HG02623 (cell line): ENCODE data around the gene CAB39L.

Experiments
- ATAC-seq: cut with Tn5 transposase; IDR thresholded peaks from one replicate; pipeline ENCODE4 v1.9.1; 2021; ENCODE audit warnings: moderate library complexity; ENCODE audit not compliant: unreplicated experiment

Gene CAB39L

DNA sequence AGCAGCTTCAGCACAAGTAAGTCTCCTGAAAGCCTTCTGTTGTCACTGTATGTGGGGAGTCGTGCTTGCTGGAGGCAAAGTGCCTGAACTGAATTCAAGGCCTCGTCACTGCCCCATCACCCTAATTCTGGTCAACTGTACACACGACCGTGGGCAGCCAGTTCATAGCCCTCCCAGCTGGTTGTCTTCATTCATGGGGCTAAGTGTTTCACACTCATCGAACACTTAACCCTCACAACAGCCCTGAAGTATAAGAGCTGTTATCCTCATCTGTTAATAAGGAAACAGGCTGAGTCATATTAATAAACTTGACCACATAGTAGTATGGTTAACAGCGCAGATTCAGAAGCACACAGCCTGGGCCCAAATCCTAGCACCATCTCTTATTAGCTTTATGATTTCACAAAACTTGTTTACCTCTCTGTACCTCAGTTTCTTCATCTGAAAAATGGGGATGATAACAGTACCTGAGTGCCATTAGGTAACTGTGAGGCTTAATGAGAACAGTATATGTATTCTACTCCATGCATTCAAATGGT lies 129.5 kb downstream of the CAB39L start:
- ATAC-seq = no peak

DNA sequence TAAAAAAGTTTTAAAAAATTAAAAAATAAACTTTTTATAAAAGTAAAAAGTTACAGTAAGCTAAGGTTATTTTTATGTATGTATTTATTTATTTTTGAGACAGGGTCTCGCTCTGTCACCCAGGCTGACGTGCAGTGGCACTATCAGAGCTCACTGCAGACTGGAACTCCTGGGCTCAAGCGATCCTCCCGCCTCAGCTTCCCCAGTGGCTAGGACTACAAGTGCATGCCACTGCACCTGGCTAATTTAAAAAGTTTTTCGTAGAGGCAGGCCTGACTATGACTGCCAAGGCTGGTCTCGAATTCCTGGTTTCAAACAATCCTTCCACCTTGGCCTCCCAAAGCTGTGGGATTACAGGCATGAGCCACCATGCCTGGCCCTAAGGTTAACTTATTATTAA lies 132.0 kb downstream of the CAB39L start:
- ATAC-seq = no peak

DNA sequence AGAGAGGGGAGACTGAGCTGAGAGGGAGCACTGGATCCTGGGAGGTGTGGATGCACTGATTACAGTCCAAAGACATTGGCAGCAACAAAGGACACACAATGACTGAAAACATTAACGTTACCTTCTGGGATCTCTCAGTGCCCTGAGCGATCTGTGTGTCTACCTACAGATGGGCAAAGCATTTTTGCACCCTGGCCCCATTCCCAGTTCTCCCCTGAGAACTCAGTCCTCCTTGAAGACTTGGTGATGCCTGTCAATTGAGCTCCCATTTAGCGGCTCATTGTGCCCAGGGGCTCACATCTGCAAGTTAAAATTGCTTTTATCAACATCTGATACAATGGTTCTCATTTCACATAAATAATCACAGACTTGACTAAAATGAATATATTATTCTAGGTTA lies 133.6 kb downstream of the CAB39L start:
- ATAC-seq = no peak

DNA sequence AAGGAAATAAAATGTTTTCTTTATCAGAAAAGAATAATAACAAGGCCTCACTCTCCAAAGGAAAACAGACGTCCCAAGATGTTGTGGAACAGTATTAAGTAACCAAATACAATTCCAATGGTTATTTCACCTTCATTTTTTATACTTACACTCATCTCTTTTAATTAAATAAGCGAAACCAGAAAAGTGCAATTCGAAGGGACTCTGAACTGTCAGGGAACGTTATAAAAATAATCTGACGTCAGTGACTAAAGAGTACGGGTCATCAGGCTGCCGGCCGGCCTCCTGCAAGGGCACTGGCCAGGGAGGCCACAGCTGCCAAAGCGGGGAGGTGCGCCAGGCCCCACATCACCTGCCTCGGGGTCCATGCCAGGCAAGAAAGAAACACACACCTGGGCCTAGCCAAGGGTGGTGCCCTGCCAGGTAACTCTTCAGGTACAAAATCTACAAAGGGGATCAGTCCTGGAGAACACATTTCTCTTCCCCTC lies 134.9 kb downstream of the CAB39L start:
- no peak for ATAC-seq

DNA sequence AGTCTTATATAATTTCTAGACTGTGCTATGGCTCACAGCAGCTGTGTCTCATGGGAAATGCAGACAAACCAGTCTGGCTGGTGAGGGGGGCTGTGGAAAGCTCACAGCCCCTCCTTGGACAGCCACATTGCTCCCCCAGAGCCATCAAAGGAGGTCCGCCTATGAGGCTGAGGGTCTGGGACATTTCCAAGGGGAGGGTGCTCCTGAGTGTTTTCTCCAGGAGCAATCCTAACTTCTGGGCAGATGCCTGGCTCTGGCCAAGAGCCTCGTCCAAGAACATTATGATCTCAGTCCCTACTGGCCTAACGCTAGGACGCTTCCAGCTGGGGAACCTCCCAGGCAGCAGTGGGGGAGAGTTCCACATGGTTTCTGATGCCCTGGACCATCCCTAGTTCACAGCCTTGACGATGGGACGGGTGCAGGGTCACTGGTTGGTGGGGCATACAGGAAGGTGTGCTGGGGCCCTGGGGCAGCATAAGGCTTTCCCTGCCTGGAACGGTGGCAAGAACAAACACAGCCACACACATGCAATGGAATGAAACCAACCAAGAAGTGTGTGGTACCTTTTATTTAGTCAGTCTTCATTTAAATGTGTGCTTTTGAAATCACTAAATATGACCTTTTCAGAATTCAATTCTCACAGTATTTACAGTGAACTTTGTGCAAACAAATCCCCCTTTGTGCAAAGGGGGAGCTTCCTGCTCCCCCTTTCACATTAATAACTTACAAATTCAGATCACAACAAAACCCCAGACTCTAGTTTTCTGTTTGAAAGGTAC lies 135.6 kb downstream of the CAB39L start:
- ATAC-seq = no peak

DNA sequence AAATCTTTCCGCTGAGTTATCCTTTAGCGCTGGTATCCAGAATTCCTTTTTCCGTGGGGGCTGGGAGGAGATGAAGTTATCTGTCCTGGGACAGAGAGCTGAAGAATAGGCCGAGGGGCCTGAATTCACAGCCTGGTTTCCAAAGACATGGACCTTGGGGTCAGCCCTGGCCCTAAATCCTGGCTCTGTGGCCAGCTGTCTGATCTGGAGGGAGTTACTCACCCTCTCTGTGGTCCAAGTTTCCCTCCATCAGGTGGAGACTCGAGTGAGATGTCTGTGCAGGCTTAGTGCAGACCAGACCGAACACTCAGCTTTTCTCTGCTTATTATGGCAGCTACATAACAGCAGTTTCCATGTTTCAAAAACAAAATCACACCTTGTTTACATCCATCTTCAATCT lies 136.5 kb downstream of the CAB39L start:
- no peak for ATAC-seq

DNA sequence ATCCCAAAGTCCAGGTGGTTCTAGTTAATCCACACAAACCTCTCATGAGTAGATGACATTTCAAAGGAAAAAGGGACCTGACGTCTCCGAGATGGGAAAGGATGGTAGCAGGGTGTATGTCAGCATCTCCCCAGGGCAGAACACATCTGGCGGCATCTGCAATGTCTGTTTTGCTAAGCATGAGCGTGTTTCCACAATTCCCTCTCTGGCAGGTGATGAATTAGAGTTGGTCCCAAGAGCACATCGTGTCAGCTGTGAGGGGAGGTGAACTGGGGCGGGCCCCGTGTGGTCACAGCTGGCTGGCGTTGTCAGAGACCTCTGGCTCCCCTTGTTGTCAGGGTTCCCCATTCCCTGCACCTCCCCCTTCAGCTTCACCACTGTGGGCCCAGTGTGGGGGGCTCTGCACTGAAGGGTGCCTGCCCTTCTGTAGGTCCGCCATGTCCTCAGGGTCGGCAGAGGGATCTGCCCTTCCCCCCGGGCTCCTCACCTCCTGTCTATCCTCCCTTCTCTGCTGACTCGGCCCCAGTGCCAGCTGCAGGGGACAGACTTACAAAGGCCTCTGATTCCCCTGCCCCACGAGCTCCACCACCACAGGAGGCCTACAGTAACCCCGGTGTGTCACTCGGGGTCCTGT lies 138.0 kb downstream of the CAB39L start:
- no peak for ATAC-seq

DNA sequence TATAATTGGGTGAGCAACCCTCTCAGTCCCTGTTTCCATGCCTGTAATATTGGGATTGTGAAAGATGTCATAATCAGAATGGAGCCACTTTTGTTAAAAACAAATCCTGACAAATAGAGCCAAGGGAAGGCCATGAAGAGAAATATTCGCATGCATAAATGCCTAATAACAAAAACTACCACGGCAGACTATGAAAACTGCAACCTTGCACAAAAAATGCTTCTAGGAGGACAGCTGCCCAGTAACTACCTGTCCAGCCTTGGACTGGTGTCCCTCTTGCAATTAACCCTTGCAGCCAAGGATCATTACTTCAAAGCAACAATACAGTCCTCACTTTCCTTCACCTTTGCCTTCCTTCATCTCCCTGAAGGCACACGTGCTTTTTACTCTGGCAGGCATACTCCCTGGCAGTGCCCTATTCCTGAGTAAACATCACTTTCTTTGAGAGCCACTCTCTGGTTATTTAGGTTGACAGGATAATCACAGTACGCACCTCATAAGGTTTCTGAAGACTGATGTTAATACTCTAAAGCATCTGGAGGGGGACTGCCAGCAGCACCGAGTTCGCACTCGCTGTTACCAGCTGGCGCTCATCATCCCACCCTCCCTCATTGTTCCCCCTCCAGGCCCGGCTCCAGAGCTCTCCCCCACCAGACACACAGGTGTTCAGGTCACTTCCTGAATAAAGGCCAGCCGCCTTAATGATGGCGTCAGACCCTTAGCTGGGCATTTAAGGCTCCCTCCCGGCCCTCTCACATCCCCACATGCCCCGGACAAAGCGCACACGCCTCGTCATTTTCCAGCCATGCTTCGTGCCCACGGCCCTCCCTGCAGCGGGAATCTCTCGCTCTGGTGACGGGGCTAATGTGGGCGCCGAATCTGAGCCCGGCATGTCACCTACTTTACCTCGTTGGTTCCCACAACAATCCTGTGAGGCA lies 138.8 kb downstream of the CAB39L start:
- no peak for ATAC-seq

DNA sequence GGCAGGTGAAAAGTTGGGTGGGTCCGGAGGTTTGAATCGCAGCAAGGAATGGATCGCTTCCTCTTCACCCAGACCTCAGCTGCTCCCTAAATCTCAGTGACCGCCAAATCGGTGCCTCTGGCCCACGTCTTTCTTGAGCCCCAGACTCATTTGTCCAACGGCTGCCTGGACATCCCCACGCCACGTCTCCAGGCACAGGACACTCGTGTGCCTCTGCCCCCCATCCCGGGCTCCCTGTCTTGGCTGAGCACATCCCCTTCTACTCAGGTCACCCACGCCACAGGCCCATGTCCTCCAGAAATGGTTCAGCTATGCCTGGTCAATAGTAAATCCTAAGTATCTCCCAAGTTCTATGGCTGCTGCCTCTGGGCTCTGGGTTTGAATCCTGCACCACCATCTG lies 139.5 kb downstream of the CAB39L start:
- ATAC-seq = no peak

DNA sequence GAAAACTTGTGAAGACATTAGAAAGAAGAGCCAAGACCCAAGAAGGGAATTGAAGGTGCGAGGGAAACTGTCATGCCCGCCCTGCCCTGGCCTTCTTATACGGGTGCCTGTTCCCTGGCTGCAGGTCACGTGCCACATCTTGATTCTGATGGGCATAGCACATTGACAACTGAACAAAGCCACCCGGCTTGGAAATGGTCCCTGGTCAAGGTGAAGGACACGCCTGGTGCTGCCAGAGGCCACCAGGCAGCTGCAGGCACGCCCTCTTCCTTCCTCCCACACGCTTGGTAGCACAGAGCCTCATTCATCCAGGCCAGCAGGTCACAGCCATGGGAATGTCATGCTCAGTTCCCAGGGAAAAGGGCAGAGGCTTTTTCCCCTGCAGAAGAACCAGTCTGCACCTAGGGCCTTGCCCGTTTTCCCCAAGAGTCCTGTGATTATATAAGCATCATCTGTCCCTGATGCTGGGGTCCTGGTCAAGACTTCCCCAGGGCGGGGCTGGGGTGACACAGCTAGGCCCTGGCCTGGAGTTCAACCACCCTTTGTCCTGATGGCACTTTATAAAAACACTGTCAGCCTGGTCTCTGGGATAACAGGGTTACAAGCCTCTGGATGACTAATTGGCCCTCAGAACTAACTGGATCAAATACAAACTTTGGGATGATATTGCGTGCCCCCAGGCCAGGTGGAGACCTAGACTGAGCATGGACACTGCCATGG lies 140.2 kb downstream of the CAB39L start:
- no peak for ATAC-seq

DNA sequence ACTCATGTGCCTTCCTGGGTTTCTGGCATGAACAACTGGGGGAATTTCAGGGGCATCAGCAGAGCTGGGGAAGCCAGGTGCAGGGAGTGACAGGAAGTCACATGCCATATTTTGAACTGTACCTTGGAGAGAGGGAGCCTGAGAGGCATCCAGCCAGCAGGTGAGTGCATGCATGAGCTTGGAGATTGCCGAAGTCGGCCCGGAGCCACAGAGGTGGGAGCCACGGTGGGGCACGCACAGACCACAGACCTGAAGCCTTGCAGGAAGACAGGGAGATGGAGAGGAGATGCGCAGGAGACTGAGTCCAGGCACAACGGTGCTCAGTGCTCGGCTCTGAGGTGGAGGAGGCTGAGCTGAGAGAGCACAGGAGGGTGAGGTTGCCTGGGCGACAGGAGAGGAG lies 141.0 kb downstream of the CAB39L start:
- no peak for ATAC-seq

DNA sequence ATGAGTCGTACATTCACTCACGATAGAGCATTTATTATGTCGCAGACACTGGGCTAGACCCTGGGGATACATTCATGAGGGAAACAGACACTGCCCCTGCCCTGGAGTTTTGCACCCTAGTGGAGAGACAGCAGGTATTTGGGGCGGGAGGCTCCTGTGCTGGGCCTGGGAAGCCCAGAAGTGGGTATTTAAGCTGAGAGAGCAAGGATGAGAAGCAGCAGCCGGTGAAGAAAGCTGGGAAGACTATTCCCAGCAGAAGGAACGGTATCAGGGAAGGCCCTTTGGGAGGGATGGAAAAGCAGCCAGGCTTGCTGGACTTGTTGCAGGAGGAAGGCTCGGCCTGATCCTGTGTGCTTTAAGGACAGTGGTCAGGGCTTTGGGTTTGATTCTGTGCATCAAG lies 141.6 kb downstream of the CAB39L start:
- ATAC-seq = no peak

DNA sequence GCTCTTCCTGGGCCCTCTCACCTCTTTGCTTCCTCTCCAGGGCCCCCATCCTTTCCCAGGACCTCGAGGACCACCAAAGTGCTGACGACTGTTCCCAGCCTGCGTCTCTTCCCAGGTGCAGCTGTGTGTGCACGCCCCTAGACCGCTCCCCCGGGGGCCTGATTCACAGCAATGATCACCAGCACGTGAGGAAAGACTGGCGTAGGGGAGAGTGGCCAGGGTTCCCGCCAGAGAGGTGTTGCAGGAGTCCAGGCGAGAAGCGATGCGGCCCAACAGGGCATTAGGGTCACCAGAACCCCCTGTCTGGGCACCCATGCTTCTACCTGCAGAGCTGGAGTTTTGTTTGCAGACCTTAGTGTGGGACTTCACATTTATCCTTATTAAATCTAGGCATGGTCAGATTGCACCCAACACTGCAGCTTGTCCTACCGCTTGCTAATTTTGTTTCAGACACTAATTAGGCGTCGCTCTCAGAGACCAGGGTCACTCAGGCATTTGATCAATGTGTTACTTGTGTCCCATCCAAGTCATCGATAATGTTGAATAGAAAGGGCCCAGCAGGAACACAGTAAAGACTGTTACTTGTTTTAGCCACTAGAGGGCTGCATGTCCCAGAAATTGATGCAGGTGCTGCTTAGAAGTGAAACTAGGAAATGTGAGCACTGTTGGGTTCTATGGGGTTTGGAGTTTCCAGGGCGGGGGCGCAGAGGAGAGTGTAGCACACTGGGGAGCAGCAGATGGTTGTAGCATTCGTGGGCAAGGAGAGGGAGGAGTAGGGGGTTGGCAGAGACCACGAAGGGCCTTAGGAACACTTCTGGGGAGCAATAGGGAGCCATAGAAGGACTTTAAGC lies 142.9 kb downstream of the CAB39L start:
- peak; percentile 91 for ATAC-seq

DNA sequence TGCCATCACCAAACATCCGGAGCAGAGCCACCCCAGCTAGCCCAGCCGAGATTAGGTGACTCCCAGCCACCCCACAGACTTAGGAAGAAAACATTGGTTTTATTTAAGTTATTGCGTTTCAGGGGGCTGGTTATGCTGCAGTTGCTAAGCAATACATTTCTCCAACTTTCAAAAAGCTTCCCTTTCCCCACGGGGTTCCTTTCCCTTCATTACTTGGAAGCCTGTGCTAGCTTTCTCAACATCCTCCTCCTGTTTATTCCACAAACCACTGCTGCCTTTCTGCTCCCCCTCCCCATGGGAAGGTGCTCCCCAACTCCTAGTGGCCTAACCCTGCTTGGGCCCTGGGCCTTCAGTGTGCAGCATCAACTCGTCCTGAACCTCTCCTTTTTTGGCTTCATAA lies 143.6 kb downstream of the CAB39L start:
- no peak for ATAC-seq

DNA sequence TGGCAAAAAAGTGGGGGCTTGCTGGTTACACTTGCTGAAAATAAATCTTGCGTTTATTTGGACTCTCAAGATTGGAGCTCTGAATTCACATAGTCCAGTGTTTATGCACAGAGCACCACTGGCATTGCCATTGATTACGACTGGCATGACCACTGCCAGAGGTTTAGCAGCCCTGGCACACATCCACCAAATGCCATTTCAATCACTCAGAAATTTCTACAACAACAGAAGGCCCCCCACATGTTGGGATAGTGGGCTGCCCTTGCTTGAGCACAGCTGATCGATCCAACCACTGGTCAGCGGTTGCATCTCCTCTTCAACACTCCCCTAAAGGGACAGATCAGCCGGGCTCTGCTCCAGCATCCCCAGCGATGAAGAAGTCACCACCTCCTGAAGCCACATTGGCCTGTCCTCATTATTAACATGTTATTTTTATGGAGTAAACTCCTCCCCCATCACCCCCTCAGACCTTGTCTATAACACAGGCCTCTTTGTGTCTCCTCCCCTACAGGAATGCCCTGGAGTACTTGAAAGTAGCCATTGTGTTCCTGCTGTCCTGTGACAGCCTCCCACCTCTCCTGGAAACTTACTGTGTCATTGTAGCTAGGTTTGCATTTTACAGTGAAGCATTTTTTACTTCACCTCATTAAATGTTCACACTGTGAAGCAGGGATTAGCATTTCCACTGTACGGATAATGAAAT lies 144.8 kb downstream of the CAB39L start:
- no peak for ATAC-seq

DNA sequence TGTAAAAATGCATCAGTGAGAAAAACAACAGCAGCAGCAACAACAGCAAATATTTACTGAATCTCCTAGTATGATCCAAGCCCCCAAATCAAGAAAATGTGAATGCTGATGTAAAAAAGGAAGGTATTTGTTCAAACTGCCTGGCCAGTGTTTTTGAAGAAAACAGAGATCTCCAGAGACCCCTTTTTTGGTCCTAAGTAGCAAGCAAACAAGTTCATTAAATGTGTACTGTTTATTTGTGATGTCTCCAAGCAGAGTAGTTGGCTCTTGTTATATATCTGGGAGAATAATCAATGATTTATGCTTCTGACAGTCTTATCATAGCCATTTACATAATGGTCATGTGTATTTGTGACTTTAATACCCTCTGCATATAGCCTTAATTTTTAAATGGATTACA lies 145.4 kb downstream of the CAB39L start:
- ATAC-seq = no peak

DNA sequence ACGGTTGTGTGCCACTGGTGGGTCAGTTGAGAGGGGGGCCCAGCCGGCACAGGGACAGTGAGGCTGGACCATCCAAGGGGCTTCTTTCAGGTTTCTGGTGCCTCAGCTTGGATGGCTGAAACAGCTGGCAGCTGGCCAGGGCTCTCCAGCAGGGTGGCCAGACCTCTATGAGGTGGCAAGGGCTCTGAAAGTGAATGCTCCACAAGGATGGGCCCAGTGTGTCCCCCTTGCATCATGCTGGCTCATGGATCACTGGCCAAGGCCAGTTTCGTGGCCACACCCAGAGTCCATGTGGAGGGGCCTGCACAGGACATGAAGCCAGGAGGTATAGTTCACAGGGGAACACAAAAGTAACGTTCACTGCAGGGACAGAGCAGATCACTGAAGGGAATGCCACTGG lies 146.5 kb downstream of the CAB39L start:
- no peak for ATAC-seq

DNA sequence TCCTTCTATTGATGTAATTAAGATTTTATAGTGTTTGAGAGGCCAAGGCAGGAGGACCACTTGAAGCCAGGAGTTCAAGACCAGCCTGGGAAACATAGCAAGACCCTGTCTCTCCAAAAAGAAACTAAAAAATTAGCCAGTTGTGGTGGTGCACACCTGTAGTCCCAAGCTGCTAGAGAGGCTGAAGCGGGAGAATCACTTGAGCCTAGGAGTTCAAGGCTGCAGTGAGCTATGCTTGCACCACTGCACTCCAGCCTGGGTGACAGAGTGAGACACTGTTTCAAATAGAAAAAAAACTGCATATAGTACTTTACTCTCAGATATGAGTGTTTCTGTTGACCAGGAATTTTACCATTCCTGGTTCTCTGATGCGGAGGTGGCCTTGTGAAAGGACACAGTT lies 147.2 kb downstream of the CAB39L start:
- ATAC-seq = no peak

DNA sequence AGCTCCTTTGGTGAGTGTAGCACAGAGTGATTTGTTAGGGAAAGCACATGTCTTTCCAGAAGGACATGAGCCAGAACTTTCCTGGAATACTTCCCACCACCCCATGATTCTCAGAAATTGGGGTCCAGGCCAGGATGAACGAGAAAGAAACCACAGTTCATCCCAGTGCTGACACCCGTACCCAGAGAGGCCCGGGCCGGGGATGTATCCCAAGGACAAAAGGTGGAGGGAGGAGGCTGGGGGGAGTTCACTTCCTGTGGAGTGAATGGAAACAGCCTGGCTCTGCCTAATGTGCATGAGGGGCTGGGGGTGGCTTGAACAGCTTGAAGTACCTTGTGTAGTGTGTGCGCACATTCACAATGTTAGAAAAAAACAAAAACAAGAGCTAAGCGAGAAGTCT lies 148.6 kb downstream of the CAB39L start:
- ATAC-seq = no peak
